ENCODE data around the gene CDKN2B-AS1.

DNA sequence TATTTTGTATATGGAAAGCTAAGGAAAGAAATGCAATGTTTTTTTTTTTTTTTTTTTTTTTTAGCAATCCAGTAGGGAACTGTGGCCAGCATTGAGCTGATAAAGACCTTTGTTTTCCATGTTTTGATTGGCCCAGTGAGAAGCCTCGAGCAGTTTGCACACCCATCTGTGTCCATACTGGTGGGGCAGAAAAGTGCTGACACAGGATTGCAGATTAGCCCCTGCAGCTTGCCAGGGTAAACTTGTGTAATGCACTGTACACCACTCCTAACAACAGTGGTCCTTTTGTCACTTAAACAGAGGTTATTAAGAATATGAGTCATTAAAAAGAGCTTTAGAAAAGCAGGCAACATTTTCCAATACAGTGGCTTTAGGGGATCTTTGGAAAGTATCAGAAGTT, 147.3 kb downstream of the CDKN2B-AS1 start:
- TF ChIP-seq, protein P1, sequence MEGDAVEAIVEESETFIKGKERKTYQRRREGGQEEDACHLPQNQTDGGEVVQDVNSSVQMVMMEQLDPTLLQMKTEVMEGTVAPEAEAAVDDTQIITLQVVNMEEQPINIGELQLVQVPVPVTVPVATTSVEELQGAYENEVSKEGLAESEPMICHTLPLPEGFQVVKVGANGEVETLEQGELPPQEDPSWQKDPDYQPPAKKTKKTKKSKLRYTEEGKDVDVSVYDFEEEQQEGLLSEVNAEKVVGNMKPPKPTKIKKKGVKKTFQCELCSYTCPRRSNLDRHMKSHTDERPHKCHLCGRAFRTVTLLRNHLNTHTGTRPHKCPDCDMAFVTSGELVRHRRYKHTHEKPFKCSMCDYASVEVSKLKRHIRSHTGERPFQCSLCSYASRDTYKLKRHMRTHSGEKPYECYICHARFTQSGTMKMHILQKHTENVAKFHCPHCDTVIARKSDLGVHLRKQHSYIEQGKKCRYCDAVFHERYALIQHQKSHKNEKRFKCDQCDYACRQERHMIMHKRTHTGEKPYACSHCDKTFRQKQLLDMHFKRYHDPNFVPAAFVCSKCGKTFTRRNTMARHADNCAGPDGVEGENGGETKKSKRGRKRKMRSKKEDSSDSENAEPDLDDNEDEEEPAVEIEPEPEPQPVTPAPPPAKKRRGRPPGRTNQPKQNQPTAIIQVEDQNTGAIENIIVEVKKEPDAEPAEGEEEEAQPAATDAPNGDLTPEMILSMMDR (IDR thresholded peaks at IDR 0.05): no peak
- TF ChIP-seq POLR2A (IDR thresholded peaks at IDR 0.05): no peak
